ENCODE results near the gene GPATCH2. TPM values are rescaled to one million over a fixed set of nuclear protein-coding genes. Genes with fewer than 3 reads are reported as not detected.

GPATCH2 gene
- total RNA-seq, 1 experiment from 2014 or later, result 11.3 TPM

GRCh38 chr1:217456261-217456660 is 174.6 kb downstream of the GPATCH2 start:
- RAD21 ChIA-PET (ENCODE audit: low non-redundant PET in 1 of 2, low total read pairs in 2 of 2, uncharacterized antibody in 2 of 2, unreplicated experiment in 2 of 2), result no interaction called here
- POLR2A ChIA-PET, result no interaction called here
- Histone ChIP-seq H3K79me2 (ENCODE audit: insufficient read depth, low read length) (no peaks in the 10 kb centered on the region), H2AFZ (ENCODE audit: low read depth, low read length, poor library complexity, severe bottlenecking) (no peak overlapping the region), H3K27ac (ENCODE audit: low read depth, low read length) (no peak overlapping the region), H3K36me3 (ENCODE audit: control insufficient read depth in 1 of 2, insufficient read depth in 2 of 2, low read length in 2 of 2) (no peaks in the 10 kb centered on the region), H3K9ac (ENCODE audit: low read length) (no peak overlapping the region), H3K9me3 (ENCODE audit: control insufficient read depth in 1 of 2, insufficient read depth in 1 of 2, low read depth in 1 of 2, low read length in 2 of 2) (no peaks in the 10 kb centered on the region), H4K20me1 (ENCODE audit: insufficient read depth) (no peaks in the 10 kb centered on the region), H3K4me1 (ENCODE audit: control insufficient read depth in 1 of 2, insufficient read depth in 2 of 2, low read length in 2 of 2) (no peaks in the 10 kb centered on the region), H3K4me3 (replicated peaks in 1 of 2; ENCODE audit: low read depth in 1 of 2, low read length in 2 of 2) (no peak overlapping the region), H3K27me3 (ENCODE audit: insufficient read depth, low read length) (no peaks in the 10 kb centered on the region), H3K4me2 (ENCODE audit: low read length) (no peak overlapping the region), H3K9me2 (ENCODE audit: insufficient read depth) (no peaks in the 10 kb centered on the region)
- intact Hi-C loops (cut with micrococcal nuclease), result no loop called here
- DNase-seq (ENCODE audit: low read depth, low spot score), result no peak
- TF ChIP-seq ZFX (IDR thresholded peaks at IDR 0.05) (no peak), EZH2 (IDR thresholded peaks at IDR 0.05) (no peak), MAX (IDR thresholded peaks at IDR 0.05) (no peak), ATF3 (IDR thresholded peaks at IDR 0.05) (no peak), REST (IDR thresholded peaks at IDR 0.05; ENCODE audit: low read depth) (no peak), EZH2phosphoT487 (IDR thresholded peaks at IDR 0.05; ENCODE audit: borderline replicate concordance) (no peak), CBX3 (IDR thresholded peaks at IDR 0.05; ENCODE audit: low read depth) (no peak), JUND (IDR thresholded peaks at IDR 0.05) (no peak), TCF7L2 (IDR thresholded peaks at IDR 0.05; ENCODE audit: borderline replicate concordance, extremely low read depth, insufficient read depth, insufficient read length) (no peak), POLR2A (IDR thresholded peaks at IDR 0.05; ENCODE audit: borderline replicate concordance, extremely low read depth, insufficient read depth, insufficient read length) (no peak), RAD21 (IDR thresholded peaks at IDR 0.05; ENCODE audit: low read depth) (no peak), ZNF274 (IDR thresholded peaks at IDR 0.05; ENCODE audit: low read depth, low read length) (no peak), SIN3A (IDR thresholded peaks at IDR 0.05; ENCODE audit: low read depth) (no peak)
- ATAC-seq, result no peak
- CTCF ChIA-PET, result no interaction called here
- BruUV-seq (replicated peaks), result no TSS peak
